Endothelial cell of umbilical vein (primary cell): ENCODE results near the gene APOH.

Experiments
- CTCF ChIP-seq, 2 donors: IDR thresholded peaks; 1 replicate in 1 of 2; 2 replicates in 1 of 2; pipeline ENCODE4 v1.5.1; 2011; ENCODE audit warnings: low read length in 2 of 2, mild to moderate bottlenecking in 2 of 2, moderate library complexity in 2 of 2, control low read depth in 1 of 2, inconsistent platforms in 1 of 2, low read depth in 1 of 2; ENCODE audit not compliant: insufficient read depth in 1 of 2; ENCODE audit errors: extremely low read depth in 1 of 2
- EZH2 ChIP-seq: IDR thresholded peaks from 2 replicates; pipeline ENCODE4 v1.6.1; 2012; ENCODE audit warnings: borderline replicate concordance, low read depth, mild to moderate bottlenecking, moderate library complexity, low read length, inconsistent platforms; ENCODE audit not compliant: severe bottlenecking
- JUN ChIP-seq: IDR thresholded peaks from 2 replicates; pipeline ENCODE4 v1.6.1; 2011; ENCODE audit warnings: borderline replicate concordance, low read depth; ENCODE audit not compliant: insufficient read length, insufficient read depth
- MYC ChIP-seq: IDR thresholded peaks from one replicate; pipeline ENCODE4 v1.6.1; 2011; ENCODE audit warnings: mild to moderate bottlenecking, low read depth, low read length
- POLR2A ChIP-seq: IDR thresholded peaks from 2 replicates; pipeline ENCODE4 v1.6.1; 2012; ENCODE audit warnings: low read depth, mild to moderate bottlenecking, control low read depth, low read length
- POLR2AphosphoS5 ChIP-seq: IDR thresholded peaks from 2 replicates; pipeline ENCODE4 v1.6.1; 2012; ENCODE audit warnings: low read depth, mild to moderate bottlenecking, control low read depth, low read length, moderate library complexity; ENCODE audit not compliant: insufficient read depth
- TF ChIP-seq, protein P1 (sequence below): IDR thresholded peaks from 2 replicates; pipeline ENCODE4 v1.6.1; 2011; ENCODE audit not compliant: insufficient read depth, insufficient read length

DNA sequence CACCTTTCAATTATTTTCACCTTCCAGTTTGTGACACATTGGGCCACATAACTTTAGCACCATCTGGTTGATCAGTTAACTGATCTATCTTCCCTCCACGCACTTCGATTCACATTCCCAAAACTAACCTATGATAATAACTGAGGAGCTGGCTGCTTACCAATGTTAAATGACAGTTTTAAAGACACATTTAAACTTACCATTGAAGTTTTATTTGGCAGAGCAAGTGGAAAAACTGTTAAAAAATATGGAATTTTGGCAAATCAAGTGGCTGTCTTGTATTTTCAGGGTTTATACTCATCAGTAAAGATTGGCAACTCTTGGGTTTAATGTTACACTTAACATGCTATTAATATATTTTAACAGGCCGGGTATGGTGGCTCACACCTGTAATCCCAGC lies 5.4 kb upstream of the APOH start:
- no peak for TF ChIP-seq EZH2
- no peak for TF ChIP-seq MYC
- no peak for TF ChIP-seq CTCF (IDR thresholded peaks at IDR 0.05; ENCODE audit: extremely low read depth in 1 of 2, insufficient read depth in 1 of 2, low read depth in 1 of 2, low read length in 2 of 2)
- no peak for TF ChIP-seq POLR2A
- TF ChIP-seq JUN, result no peak
- TF ChIP-seq, protein P1, sequence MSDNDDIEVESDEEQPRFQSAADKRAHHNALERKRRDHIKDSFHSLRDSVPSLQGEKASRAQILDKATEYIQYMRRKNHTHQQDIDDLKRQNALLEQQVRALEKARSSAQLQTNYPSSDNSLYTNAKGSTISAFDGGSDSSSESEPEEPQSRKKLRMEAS, result no peak
- no peak for TF ChIP-seq POLR2AphosphoS5
